ENCODE results near the gene WBP2.
"Not testable (repeated sequence)": the region's sequence is repeated elsewhere in the genome, so short reads cannot be mapped to it uniquely, and the experiment has no call there.

The WBP2 gene

GRCh38 chr17:75812096-75813013, 42.8 kb downstream of the WBP2 start:
- no peak for DNase-seq

DNA sequence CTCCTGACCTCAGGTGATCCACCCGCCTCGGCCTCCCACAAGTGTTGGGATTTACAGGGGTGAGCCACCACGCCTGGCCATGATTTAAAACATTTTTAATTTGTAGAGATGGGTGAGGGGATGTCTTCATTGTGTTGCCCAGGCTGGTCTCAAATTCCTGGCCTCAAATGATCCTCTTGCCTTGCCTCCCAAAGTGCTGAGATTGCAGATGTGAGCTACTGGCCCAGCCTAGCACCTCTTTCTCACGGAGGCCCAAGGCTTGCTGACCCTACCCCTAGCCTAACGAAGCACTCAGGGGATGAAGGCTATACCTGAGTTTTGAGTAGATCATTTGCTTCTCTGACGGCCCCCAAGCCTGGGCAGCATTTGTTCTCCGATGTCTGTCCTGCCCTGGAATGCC, 44.0 kb downstream of the WBP2 start:
- DNase-seq: no peak

GRCh38 chr17:75810756-75811155, 44.4 kb downstream of the WBP2 start:
- not testable (repeated sequence) for DNase-seq

- no peak for DNase-seq
Measured at GRCh38 chr17:75810216-75810615, 44.9 kb downstream of the WBP2 start.

- no peak for DNase-seq
Measured at GRCh38 chr17:75809631-75810111, 45.5 kb downstream of the WBP2 start.

GRCh38 chr17:75808905-75809621, 46.1 kb downstream of the WBP2 start:
- DNase-seq: no peak

DNA sequence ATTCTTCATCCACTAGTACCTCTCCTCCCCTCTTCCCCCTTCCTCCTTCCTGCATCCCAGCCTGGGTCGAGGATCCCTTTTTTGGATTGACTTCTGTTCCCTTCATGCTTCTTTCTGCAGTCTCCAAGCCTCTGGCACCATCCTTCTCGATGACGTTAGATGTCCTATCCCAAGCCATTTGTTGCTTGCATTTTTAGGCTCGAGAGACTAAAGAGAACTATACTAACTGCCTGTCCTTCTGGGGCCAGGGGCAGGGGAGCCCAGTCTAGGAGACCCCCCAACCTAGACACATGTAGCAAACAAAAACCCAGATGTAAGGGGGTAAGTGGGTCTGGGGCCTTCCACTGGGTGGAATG, 46.6 kb downstream of the WBP2 start:
- no peak for DNase-seq

- no peak for DNase-seq
Measured at GRCh38 chr17:75807861-75808260, 47.3 kb downstream of the WBP2 start.

DNA sequence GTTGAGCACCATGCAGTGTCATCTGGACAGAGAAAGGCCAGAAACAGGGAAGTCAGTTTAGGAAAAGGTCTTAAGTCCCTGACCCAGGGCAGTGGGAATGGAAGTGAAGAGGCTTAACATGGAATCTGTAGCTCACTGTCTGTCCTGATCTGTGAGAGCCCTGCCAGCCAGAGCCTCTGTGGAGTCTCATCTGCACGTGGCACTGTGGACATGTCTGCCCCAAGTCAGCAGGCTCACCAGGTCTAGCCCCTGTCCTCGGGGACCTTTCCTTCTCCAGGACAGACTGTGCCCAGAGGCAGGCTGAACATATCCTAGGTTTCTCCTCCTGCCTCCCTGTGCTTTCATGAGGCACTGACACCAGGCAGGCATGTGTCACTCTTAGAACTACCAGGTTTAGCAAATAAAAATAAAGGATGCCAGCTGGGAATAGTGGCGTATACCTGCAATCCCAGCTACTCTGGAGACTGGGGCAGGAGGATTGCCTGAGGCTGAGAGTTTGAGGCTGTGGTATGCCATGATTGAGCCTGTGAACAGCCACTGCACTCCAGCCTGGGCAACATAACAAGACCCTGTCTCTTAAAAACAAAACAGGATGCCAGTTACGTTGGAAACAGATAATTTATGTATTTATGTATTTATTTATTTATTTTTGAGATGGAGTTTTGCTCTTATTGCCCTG, 48.2 kb downstream of the WBP2 start:
- DNase-seq: no peak

DNA sequence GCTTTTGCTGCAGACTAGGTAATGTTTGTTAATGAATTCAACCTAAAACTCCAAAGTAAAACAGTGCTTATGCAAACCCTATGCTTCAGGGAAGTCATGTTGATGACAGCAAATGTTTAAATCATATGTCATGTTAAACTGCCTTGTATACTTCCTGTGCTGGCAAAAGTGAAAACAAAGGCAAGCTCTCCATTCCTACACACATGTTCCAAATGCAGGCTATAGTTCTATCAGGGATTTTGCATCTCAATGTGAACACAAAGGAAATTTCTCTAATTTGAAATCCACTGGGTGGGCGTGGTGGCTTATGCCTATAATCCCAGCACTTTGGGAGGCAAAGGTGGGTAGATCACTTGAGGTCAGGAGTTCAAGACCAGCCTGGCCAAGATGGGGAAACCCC, 51.3 kb downstream of the WBP2 start:
- DNase-seq: no peak

GRCh38 chr17:75799402-75799801, 55.7 kb downstream of the WBP2 start:
- no peak for DNase-seq

GRCh38 chr17:75795820-75796607, 59.1 kb downstream of the WBP2 start:
- DNase-seq: no peak
